GM18907 (cell line): ENCODE results near the gene LRP2.
"Not testable (repeated sequence)": the region's sequence is repeated elsewhere in the genome, so short reads cannot be mapped to it uniquely, and the experiment has no call there.

Experiments
- ATAC-seq: cut with Tn5 transposase; IDR thresholded peaks from one replicate; pipeline ENCODE4 v1.9.1; 2021; ENCODE audit warnings: mild to moderate bottlenecking, moderate library complexity; ENCODE audit not compliant: unreplicated experiment

The LRP2 gene

GRCh38 chr2:169178804-169179390 is 183.4 kb downstream of the LRP2 start:
- no peak for ATAC-seq

GRCh38 chr2:169178364-169178763 is 184.0 kb downstream of the LRP2 start:
- ATAC-seq: no peak

GRCh38 chr2:169175112-169175511 is 187.2 kb downstream of the LRP2 start:
- ATAC-seq: no peak

- ATAC-seq: no peak
Observed at GRCh38 chr2:169173876-169174275, 188.5 kb downstream of the LRP2 start.

- no peak for ATAC-seq
Observed at GRCh38 chr2:169172914-169173313, 189.4 kb downstream of the LRP2 start.

DNA sequence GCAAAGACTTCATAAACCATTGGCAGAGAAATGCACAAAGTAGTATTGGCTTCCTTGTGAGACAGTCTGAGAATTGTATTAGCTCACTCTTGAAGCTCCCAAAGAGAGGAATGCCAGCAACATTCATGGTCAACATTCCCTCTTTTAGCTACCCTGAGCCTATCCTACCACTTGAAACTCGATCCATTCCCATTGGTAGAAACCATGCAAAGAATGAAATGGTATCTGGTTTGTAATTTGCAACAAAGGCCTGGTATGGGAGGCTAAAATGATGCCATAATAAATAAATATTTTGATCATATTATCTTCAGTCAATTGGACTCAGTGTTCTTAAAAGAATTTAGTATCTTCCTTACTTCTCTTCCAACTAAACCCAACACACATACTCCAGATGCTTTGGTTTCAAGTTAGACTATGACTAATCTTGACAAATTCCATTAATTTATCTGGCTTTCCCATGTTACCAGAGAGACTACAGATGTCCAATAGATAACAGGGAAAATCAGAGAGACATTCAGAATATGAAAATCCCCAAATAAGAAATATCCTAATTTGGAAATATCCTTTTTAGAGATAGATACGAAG is 190.1 kb downstream of the LRP2 start:
- ATAC-seq: no peak

GRCh38 chr2:169165791-169166190 is 196.5 kb downstream of the LRP2 start:
- ATAC-seq: no peak

- no peak for ATAC-seq
Observed at GRCh38 chr2:169164311-169164710, 198.0 kb downstream of the LRP2 start.

- no peak for ATAC-seq
Observed at GRCh38 chr2:169162613-169163012, 199.7 kb downstream of the LRP2 start.

- no peak for ATAC-seq
Observed at GRCh38 chr2:169160926-169161481, 201.3 kb downstream of the LRP2 start.

- ATAC-seq: no peak
Observed at GRCh38 chr2:169159686-169160085, 202.6 kb downstream of the LRP2 start.

- no peak for ATAC-seq
Observed at GRCh38 chr2:169158874-169159273, 203.5 kb downstream of the LRP2 start.

GRCh38 chr2:169146220-169146619 is 216.1 kb downstream of the LRP2 start:
- no peak for ATAC-seq

GRCh38 chr2:169143998-169144397 is 218.3 kb downstream of the LRP2 start:
- no peak for ATAC-seq

DNA sequence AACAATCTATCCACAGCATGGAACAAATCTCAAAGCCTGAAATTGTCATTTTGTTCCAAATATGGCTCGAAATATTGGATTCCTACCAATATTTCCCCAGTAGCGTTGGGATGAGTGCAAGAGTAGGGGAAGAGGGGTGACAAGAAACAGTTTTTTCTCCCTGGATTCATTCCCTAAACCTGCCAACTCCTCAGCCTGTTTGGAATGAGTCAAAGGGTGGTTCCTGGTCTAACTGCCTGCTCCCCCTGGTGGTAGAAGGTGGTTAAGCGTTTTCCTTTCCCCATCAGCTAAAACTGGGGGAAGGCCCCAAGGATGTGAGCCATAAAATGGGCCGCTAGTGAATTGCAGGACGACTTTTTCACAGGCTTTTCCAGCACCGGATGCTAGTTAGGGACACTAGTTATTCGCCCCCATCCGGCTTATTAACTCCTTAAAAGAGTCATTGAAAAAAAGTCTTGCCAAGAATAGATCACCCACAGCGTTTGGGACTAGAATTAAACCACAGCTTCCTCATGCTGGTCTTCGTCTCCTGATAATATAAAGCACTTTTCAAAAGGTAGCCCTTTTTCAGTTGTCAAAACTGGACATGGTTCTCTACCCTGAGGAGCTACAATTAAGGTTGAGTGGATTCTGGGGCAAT is 220.5 kb downstream of the LRP2 start:
- ATAC-seq: peak; percentile 72

DNA sequence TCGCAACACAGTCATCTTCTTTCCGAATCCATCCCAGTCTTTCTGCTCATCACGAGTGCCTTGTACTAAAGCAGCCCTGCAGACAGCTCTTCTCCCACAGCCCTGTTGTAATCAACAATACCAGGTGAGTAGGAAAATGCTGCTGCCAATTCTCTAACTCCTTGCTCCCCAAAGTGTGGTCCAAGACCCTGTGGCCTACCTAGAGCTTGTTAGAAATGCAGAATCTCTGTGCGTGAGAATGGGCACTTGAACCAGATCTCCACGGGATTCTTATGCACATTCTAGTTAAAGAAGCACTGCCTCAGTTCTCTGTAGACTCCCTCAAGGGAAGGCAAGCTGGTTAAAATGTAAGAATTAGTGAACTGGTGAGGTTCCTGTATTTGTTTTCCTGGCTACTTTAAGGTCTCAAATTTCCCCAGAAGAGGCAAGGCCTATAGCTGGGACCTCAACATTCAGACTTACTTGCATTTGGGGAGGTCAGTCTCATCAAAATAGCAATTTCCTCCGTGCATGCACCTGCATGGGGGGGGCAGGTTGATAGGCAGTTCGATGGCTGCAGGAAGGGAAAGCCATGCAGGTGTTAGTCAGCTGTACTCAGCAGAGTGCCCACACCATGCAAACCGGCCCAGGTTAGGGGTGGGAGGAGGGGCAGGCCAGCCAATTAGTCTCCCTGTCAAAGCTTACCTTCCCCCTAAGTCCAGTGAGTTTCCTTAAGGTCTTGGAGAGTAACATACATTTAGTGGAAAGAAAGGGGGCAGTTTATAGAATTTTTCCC is 222.2 kb downstream of the LRP2 start:
- no peak for ATAC-seq

- ATAC-seq: no peak
Observed at GRCh38 chr2:169139145-169139544, 223.2 kb downstream of the LRP2 start.

DNA sequence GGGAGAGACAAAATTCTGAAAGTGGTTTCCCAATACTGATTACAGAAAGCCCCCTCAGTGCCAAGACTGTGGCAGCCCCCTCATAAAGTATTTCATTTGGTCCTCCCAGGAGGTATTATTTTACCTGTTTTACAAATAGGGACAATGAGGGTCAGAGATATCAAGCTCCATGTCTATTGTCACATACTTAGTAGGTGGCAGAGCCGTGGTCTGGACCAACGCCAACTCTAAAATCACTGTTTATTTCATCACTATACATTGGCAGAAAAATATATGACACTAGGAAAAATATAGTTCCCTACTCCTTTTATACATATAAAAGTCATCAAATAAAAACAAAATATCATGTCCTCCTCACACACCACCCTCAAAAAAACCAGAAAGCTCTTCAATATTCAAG is 224.4 kb downstream of the LRP2 start:
- ATAC-seq: no peak

DNA sequence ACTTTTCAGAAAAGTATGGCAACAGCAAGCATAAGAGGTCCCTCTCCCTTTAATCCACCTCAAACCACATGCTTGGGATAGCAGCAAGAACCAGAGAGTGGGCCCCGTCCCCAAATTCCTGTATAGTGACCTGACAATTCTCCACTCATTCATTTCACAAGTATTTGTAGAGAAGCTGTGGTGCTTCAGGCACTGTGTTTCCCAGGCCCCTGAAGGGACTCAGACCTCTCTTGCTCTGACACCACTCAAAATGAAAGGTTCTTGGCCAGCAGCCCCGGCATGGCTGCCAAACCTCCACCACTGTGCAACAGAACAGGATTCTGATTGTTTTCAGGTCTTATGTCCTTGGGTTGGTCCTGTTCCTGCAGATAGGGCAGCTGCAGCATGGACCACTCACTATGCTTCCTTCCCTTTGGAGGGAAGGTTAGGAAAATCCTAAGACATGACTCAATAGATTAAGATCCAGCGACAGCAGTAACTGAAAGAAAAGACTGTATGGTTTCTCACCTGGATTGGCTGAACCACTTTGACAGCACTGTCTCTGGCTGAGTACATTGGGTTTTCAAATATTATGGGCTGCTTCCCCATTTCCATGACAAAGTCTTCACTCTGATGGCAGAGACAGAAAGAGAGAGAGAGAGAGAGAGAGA is 225.3 kb downstream of the LRP2 start:
- no peak for ATAC-seq

DNA sequence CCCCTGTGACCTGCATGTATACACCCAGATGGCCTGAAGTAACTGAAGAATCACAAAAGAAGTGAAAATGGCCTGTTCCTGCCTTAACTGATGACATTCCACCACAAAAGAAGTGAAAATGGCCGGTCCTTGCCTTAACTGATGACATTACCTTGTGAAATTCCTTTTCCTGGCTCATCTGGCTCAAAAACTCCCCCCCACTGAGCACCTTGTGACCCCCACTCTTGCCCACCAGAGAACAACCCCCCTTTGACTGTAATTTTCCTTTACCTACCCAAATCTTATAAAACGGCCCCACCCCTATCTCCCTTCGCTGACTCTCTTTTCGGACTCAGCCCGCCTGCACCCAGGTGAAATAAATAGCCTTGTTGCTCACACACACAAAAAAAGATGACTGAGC is 225.9 kb downstream of the LRP2 start:
- ATAC-seq: not testable (repeated sequence)

GRCh38 chr2:169134272-169134671 is 228.1 kb downstream of the LRP2 start:
- ATAC-seq: not testable (repeated sequence)
